Testis (tissue), 3 donors: ENCODE data around the gene TRMO. TPM values are rescaled to one million over a fixed set of nuclear protein-coding genes. Genes with fewer than 3 reads are reported as not detected.

Experiments
- DNase-seq: peaks from one replicate; pipeline ENCODE4 v3.0.0-alpha.2; 2019
- H3K27ac ChIP-seq, 2 donors: fragments of 200-600 bp; sonication (generic); one replicate each; pipeline ENCODE4 v1.5.1; 2019
- H3K27me3 ChIP-seq: fragments of 200-600 bp; sonication (generic); one replicate; pipeline ENCODE4 v1.5.1; 2019
- H3K36me3 ChIP-seq: fragments of 200-600 bp; sonication (generic); one replicate; pipeline ENCODE4 v1.5.1; 2017; ENCODE audit warnings: low read depth; ENCODE audit errors: missing control alignments
- H3K4me1 ChIP-seq: fragments of 200-600 bp; sonication (generic); one replicate; pipeline ENCODE4 v1.5.1; 2019
- H3K4me3 ChIP-seq, 2 donors: fragments of 200-600 bp; sonication (generic); one replicate each; pipeline ENCODE4 v1.5.1; 2017 to 2019
- H3K9me3 ChIP-seq: fragments of 200-600 bp; sonication (generic); one replicate; pipeline ENCODE4 v1.5.1; 2017
- POLR2A ChIP-seq: fragments of 450-650 bp; IDR thresholded peaks from one replicate; pipeline ENCODE4 v1.6.1; 2017; ENCODE audit warnings: antibody characterized with exemption, mild to moderate bottlenecking, moderate library complexity
- WGBS, 2 donors: methylation state at CpG; one replicate each; pipeline ENCODE4 v1.1.5; 2018; 5-methylcytosine and 5-hydroxymethylcytosine counted together
- intact Hi-C: fragments of 100-400 bp; cut with DNase I; formaldehyde crosslinking; loops from one replicate; pipeline ENCODE4 v1.15.1; 2023; ENCODE audit warnings: low total_unique reads
- polyA plus RNA-seq: library from polyadenylated mRNA; stranded (reverse); fragments of 350-450 nt; fragmentation: Illumina TruSeq; extraction: RNeasy Lipid Tissue Mini Kit (QIAGEN cat#74804); gene quantifications from one replicate; pipeline ENCODE4 v1.2.3, GENCODE V29; 2014; ENCODE audit warnings: low read depth, low replicate concordance; ENCODE audit not compliant: insufficient read depth
- total RNA-seq, 2 donors: library from RNA; depleted of rRNA; stranded (reverse); fragments of >200 nt; gene quantifications; one replicate each; pipeline ENCODE4 v1.2.3, GENCODE V29; 2016
- TF ChIP-seq, protein P1 (sequence below), 3 experiments: fragments of 450-650 bp in 2 of 3; fragments of 200-600 bp in 1 of 3; sonication (generic) in 1 of 3; IDR thresholded peaks; one replicate each; pipeline ENCODE4 v1.5.1; 2016 to 2019; ENCODE audit warnings: antibody characterized with exemption in 3 of 3, mild to moderate bottlenecking in 2 of 3, moderate library complexity in 1 of 3

The TRMO gene
- total and polyA plus RNA-seq, 3 donors from 2014 or later: 33.2 to 40.1 (median 37.3) TPM

DNA sequence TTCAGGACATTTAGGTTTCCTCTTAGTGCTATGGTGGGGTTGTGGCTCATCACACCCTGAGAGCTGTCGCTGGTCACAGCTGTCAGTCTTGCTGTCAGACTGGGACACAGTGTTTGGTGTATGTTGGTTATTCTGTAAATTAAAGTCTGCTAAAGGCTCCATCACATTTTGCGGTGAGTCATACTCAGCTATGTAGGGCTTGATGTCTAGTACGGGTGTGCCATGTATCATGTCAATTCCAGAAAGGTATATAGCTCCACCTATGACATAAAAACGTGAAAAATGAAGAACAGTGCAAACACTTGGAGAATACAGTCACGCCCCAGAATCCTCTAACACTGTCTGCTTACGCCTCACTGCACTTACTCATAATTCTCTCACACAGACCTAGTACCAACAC lies 11.9 kb downstream of the TRMO start:
- Histone ChIP-seq H3K36me3 (no peaks in the 10 kb centered on the region), H3K27me3 (no peaks in the 10 kb centered on the region), H3K27ac (no peak overlapping the region), H3K9me3 (no peaks in the 10 kb centered on the region), H3K4me3 (no peak overlapping the region), H3K4me1 (no peaks in the 10 kb centered on the region)
- intact Hi-C loops: no loop called here
- DNase-seq: no peak
- 87 to 95% methylated on average over 6 of the region's 6 CpGs for WGBS, 2 donors
- TF ChIP-seq, protein P1, sequence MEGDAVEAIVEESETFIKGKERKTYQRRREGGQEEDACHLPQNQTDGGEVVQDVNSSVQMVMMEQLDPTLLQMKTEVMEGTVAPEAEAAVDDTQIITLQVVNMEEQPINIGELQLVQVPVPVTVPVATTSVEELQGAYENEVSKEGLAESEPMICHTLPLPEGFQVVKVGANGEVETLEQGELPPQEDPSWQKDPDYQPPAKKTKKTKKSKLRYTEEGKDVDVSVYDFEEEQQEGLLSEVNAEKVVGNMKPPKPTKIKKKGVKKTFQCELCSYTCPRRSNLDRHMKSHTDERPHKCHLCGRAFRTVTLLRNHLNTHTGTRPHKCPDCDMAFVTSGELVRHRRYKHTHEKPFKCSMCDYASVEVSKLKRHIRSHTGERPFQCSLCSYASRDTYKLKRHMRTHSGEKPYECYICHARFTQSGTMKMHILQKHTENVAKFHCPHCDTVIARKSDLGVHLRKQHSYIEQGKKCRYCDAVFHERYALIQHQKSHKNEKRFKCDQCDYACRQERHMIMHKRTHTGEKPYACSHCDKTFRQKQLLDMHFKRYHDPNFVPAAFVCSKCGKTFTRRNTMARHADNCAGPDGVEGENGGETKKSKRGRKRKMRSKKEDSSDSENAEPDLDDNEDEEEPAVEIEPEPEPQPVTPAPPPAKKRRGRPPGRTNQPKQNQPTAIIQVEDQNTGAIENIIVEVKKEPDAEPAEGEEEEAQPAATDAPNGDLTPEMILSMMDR (IDR thresholded peaks at IDR 0.05): no peak
- TF ChIP-seq POLR2A: no peak

DNA sequence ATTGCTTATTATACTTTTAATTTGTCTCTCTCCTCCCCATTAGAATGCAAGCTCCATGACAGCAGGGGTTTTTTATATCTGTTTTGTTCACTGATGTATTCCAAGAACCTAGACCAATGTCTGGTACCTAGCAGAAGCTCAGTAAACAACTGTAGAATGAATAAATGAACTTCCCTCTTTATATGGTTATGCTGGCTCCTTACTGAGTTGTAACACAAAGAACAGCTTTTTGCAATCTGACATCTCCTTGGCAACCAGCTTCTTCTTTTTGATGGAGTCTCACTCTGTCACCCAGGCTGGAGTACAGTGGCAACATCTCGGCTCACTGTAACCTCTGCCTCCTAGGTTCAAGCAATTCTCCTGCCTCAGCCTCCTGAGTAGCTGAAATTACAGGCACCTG lies 13.6 kb downstream of the TRMO start:
- intact Hi-C loops: no loop called here
- H3K4me1 ChIP-seq: no peaks in the 10 kb centered on the region
- no peak overlapping the region for H3K4me3 ChIP-seq
- H3K27ac ChIP-seq: no peak overlapping the region
- no peak for TF ChIP-seq POLR2A
- TF ChIP-seq, protein P1 (IDR thresholded peaks at IDR 0.05): no peak
- no peaks in the 10 kb centered on the region for H3K9me3 ChIP-seq
- no peaks in the 10 kb centered on the region for H3K36me3 ChIP-seq
- 89 to 95% methylated on average over 1 of the region's 1 CpG for WGBS, 2 donors
- no peak for DNase-seq
- H3K27me3 ChIP-seq: no peaks in the 10 kb centered on the region

DNA sequence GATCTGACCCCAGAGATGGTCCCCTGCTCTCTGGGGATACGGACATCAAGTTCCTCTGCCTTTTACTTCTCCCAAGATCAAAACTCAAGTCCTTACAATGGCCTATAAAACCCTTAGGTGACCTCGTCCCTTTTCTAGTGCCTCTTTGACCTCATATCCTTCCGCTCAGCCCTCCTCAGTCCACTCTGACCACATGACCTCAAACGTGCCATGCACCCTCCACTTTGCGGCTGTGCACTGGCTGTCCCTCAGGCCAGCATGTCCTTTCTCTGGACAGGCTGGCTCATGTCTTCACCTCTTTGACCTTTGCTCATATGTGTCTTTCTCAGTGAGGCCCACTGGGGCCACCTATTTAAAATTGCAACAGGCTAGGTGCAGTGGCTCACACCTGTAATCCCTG lies 14.7 kb downstream of the TRMO start:
- WGBS, 2 donors: 85 to 89% methylated on average over 5 of the region's 5 CpGs
- Histone ChIP-seq H3K27ac (no peak overlapping the region), H3K36me3 (no peaks in the 10 kb centered on the region), H3K4me3 (no peak overlapping the region), H3K9me3 (no peaks in the 10 kb centered on the region), H3K27me3 (no peaks in the 10 kb centered on the region), H3K4me1 (no peaks in the 10 kb centered on the region)
- no peak for DNase-seq
- intact Hi-C loops: no loop called here
- TF ChIP-seq, protein P1 (IDR thresholded peaks at IDR 0.05): no peak
- TF ChIP-seq POLR2A: no peak

DNA sequence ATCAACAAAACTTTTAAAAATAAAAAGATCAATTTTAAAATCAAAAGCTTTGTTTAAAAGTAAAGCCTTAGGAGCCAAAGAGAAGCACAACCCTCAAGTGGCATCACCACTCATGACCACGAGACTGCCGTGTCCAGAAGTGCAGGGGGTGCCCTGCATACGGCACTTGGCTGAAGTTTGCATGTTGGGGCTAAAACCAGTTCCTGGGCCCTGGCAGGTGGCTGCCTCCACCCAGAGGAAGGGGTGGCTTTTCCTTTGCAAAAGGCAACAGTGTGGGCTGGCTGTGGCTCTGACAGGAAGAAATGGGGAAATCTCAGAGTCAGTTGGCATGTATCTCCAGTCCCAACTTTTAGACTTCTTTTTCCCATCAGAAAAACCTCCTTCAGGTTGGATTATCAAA lies 15.3 kb downstream of the TRMO start:
- Histone ChIP-seq H3K9me3 (no peaks in the 10 kb centered on the region), H3K27ac (no peak overlapping the region), H3K36me3 (no peaks in the 10 kb centered on the region), H3K4me3 (no peak overlapping the region), H3K27me3 (no peaks in the 10 kb centered on the region), H3K4me1 (no peaks in the 10 kb centered on the region)
- intact Hi-C loops: no loop called here
- 84 to 92% methylated on average over 3 of the region's 3 CpGs for WGBS, 2 donors
- TF ChIP-seq, protein P1 (IDR thresholded peaks at IDR 0.05): no peak
- TF ChIP-seq POLR2A: no peak
- DNase-seq: no peak

DNA sequence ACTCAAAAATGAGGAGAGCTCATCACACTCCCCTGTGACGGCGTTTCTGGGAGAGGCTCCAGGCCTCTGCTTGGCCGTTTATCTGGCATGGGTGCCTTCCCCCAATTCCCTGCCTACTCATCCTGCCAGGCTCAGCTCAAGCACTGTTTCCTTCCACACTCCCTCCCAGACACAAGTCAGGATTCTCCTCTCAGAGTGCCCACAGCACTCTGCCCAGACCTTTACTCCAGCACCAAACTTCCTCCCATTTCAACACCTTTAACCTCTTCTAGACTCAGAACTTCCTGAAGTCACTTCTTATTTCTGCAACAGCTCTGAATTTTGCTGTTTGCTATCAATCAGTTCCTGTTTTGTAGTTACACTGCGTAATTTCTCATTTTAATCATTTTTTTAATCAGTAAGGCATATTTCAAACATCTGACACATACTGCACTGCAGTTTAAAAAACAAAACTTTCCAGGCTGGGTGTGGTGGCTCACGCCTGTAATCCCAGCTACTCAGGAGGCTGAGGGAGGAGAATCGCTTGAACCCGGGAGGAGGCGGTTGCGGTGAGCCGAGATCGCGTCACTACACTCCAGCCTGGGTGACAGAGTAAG lies 16.0 kb downstream of the TRMO start:
- Histone ChIP-seq H3K4me3 (no peak overlapping the region), H3K27me3 (no peaks in the 10 kb centered on the region), H3K4me1 (no peaks in the 10 kb centered on the region), H3K9me3 (no peaks in the 10 kb centered on the region), H3K36me3 (no peaks in the 10 kb centered on the region), H3K27ac (peak overlapping the region in 1 of 2 donors; percentile 18)
- WGBS, 2 donors: 81 to 83% methylated on average over 12 of the region's 12 CpGs
- no peak for TF ChIP-seq POLR2A
- TF ChIP-seq, protein P1 (IDR thresholded peaks at IDR 0.05): no peak
- no peak for DNase-seq
- intact Hi-C loops: no loop called here
